Uterus (tissue), 4 donors: ENCODE data around the gene NGF. TPM values are rescaled to one million over a fixed set of nuclear protein-coding genes. Genes with fewer than 3 reads are reported as not detected.

Experiments
- DNase-seq, 2 donors: peaks; one replicate each; pipeline ENCODE4 v3.0.0-alpha.2; 2019 to 2020
- H3K27ac ChIP-seq, 2 donors: fragments of 200-600 bp; sonication (generic); 1 replicate in 1 of 2; 2 replicates in 1 of 2; pipeline ENCODE4 v1.5.1; 2016 to 2018
- H3K27me3 ChIP-seq, 2 donors: fragments of 200-600 bp; sonication (generic); one replicate each; pipeline ENCODE4 v1.5.1; 2018 to 2019; ENCODE audit warnings: control low read depth in 1 of 2
- H3K36me3 ChIP-seq, 2 donors: fragments of 200-600 bp; sonication (generic); one replicate each; pipeline ENCODE4 v1.5.1; 2019; ENCODE audit warnings: control low read depth in 1 of 2
- H3K4me1 ChIP-seq, 2 donors: fragments of 200-600 bp; sonication (generic); one replicate each; pipeline ENCODE4 v1.5.1; 2018 to 2019; ENCODE audit warnings: control low read depth in 1 of 2
- H3K4me3 ChIP-seq, 2 donors: fragments of 200-600 bp; sonication (generic); 1 replicate in 1 of 2; 2 replicates in 1 of 2; pipeline ENCODE4 v1.5.1; 2018 to 2019; ENCODE audit warnings: mild to moderate bottlenecking in 1 of 2
- H3K9me3 ChIP-seq, 2 donors: fragments of 200-600 bp; sonication (generic); one replicate each; pipeline ENCODE4 v1.5.1; 2019; ENCODE audit warnings: control low read depth in 1 of 2
- CTCF ChIP-seq, 4 experiments: fragments of 200-600 bp in 2 of 4; fragments of 450-650 bp in 2 of 4; sonication (generic) in 2 of 4; IDR thresholded peaks; one replicate each; pipeline ENCODE4 v1.5.1; 2016 to 2019; ENCODE audit warnings: antibody characterized with exemption in 4 of 4, mild to moderate bottlenecking in 2 of 4, moderate library complexity in 1 of 4
- POLR2A ChIP-seq, 2 donors: fragments of 450-650 bp; IDR thresholded peaks; one replicate each; pipeline ENCODE4 v1.6.1; 2016; ENCODE audit warnings: antibody characterized with exemption in 2 of 2, mild to moderate bottlenecking in 1 of 2, moderate library complexity in 1 of 2
- intact Hi-C: fragments of 100-400 bp; cut with DNase I; formaldehyde crosslinking; loops from one replicate; pipeline ENCODE4 v1.15.1; 2023; ENCODE audit warnings: low total_unique reads
- total RNA-seq, 4 donors: library from RNA; depleted of rRNA in 3 of 4; stranded (reverse); fragments of >200 nt in 3 of 4; gene quantifications; one replicate each; pipeline versions ENCODE4 v1.1.0 to v1.2.4, GENCODE V29; 2014 to 2023
- donor health status: DM: yes; HTN: yes; CAD: no.

NGF gene
- total RNA-seq, 4 donors from 2014 or later: 1.3 to 21.4 (median 13.5) TPM

DNA sequence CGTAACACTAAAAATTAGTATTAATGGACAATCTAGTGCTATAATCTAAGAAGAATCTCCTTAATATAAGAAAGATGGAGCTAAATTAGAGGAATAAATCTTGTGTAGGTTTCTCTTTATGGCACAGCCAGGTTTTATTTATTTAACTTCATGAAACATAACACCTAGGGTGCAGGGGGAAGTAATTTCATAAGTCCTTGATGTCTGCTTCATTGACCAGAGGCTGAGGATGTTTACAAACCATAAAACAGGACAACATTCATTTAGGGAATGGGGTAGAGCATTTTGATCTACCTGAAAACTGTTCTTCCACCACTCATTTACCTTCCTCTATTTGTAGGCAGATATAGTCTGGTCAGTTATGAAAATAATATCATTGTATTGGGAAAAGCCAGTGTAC is 95.5 kb downstream of the NGF start:
- no peak overlapping the region for H3K4me3 ChIP-seq
- H3K27me3 ChIP-seq: no peaks in the 10 kb centered on the region
- H3K4me1 ChIP-seq: no peaks in the 10 kb centered on the region
- H3K36me3 ChIP-seq: no peaks in the 10 kb centered on the region
- intact Hi-C loops: no loop called here
- no peak overlapping the region for H3K27ac ChIP-seq
- TF ChIP-seq CTCF (IDR thresholded peaks at IDR 0.05) (no peak), POLR2A (IDR thresholded peaks at IDR 0.05) (no peak)
- DNase-seq: no peak
- H3K9me3 ChIP-seq: no peaks in the 10 kb centered on the region

DNA sequence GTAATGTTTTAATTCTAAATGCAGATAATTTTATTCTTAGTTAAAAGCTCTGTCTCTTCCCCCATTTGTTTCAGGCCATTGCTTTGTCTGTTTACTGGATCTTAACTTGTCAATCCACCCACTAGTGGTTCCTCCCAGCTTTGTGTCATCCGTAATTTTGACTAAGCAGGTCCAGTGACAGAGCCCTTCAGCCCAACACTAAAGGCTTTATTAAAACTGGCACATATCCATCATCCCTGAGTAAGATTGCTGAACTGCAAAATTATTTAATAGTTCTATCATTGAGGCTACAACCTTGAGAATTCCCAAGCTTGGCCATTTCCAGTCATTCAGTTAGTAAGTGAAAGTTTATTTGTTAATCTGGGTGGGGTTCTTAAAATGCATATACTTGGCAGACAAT is 96.7 kb downstream of the NGF start:
- intact Hi-C loops: no loop called here
- Histone ChIP-seq H3K27me3 (no peaks in the 10 kb centered on the region), H3K4me1 (no peaks in the 10 kb centered on the region), H3K27ac (no peak overlapping the region), H3K36me3 (no peaks in the 10 kb centered on the region), H3K4me3 (no peak overlapping the region), H3K9me3 (no peaks in the 10 kb centered on the region)
- TF ChIP-seq POLR2A (IDR thresholded peaks at IDR 0.05) (no peak), CTCF (IDR thresholded peaks at IDR 0.05) (no peak)
- DNase-seq: no peak

DNA sequence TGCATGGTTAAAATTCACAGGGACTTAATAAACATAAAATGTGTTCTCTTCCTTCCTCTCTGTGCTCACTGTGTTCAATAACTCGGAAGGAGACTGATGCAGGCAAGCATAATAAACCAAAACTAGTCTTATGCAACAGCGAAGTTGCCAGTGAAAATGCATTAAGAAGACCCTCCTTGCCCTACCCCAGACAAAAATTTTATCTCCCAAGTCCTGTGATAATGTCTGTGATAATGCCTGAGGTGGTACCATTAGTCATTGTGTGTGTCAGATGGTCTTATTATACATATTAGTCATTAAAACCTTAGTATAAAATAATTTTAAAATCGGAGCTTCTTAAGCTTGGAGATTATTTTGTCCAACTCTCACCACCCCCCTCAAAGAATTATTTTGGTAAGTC is 97.8 kb downstream of the NGF start:
- no peak for TF ChIP-seq POLR2A (IDR thresholded peaks at IDR 0.05)
- no peak for TF ChIP-seq CTCF (IDR thresholded peaks at IDR 0.05)
- intact Hi-C loops: no loop called here

GRCh38 chr1:115239426-115239825 is 98.6 kb downstream of the NGF start:
- intact Hi-C loops: no loop called here
- H3K4me3 ChIP-seq: no peak overlapping the region
- no peaks in the 10 kb centered on the region for H3K36me3 ChIP-seq
- TF ChIP-seq POLR2A (IDR thresholded peaks at IDR 0.05): no peak
- no peak for TF ChIP-seq CTCF (IDR thresholded peaks at IDR 0.05)
- H3K9me3 ChIP-seq: no peaks in the 10 kb centered on the region
- H3K27ac ChIP-seq: no peak overlapping the region
- no peaks in the 10 kb centered on the region for H3K4me1 ChIP-seq
- no peaks in the 10 kb centered on the region for H3K27me3 ChIP-seq
- no peak for DNase-seq

More for the DNA sequence above, 97.8 kb downstream of the NGF start:
- no peaks in the 10 kb centered on the region for H3K4me1 ChIP-seq
- no peak overlapping the region for H3K27ac ChIP-seq
- no peaks in the 10 kb centered on the region for H3K9me3 ChIP-seq
- DNase-seq: no peak
- H3K27me3 ChIP-seq: no peaks in the 10 kb centered on the region
- no peaks in the 10 kb centered on the region for H3K36me3 ChIP-seq
- H3K4me3 ChIP-seq: no peak overlapping the region

- Histone ChIP-seq H3K27me3 (no peaks in the 10 kb centered on the region), H3K36me3 (no peaks in the 10 kb centered on the region), H3K27ac (no peak overlapping the region), H3K4me3 (no peak overlapping the region), H3K4me1 (no peaks in the 10 kb centered on the region), H3K9me3 (no peaks in the 10 kb centered on the region)
- TF ChIP-seq CTCF (IDR thresholded peaks at IDR 0.05) (no peak), POLR2A (IDR thresholded peaks at IDR 0.05) (no peak)
- DNase-seq: no peak
- intact Hi-C loops: no loop called here
Measured at GRCh38 chr1:115239148-115239422, 99.0 kb downstream of the NGF start.
